A549 (cell line): ENCODE measurements around the gene ANKRD33B. TPM values are rescaled to one million over a fixed set of nuclear protein-coding genes. Genes with fewer than 3 reads are reported as not detected.
"Not testable (repeated sequence)": the region's sequence is repeated elsewhere in the genome, so short reads cannot be mapped to it uniquely, and the experiment has no call there.

Source experiments
- ATAC-seq, 2 experiments: fragments of 200-7000 bp in 1 of 2; fragments of >200 bp in 1 of 2; cut with Nextera tagmentation in 1 of 2; cut with Tn5 transposase in 1 of 2; 3 replicates each; pipeline versions ENCODE4 v1.8.0 to v1.9.1; 2018 to 2020; ENCODE audit warnings: mild to moderate bottlenecking in 1 of 2, moderate library complexity in 1 of 2
- CTCF ChIA-PET: fragments of 300-600 bp; sonication (Branson Sonifier 250); formaldehyde crosslinking; extraction: SDS; loops from one replicate; lab custom pipeline; 2021; ENCODE audit warnings: antibody characterized with exemption, inconsistent platforms; lab: Yijun Ruan, JAX
- POLR2A ChIA-PET: fragments of 350-600 bp; formaldehyde crosslinking; extraction: SDS; loops from one replicate; lab custom pipeline; 2021; ENCODE audit warnings: antibody characterized with exemption, inconsistent platforms; lab: Yijun Ruan, JAX
- DNase-seq, 2 experiments: peaks; one replicate each; pipeline versions ENCODE4 v3.0.0 to v3.0.0-alpha.2; 2011 to 2016; ENCODE audit warnings: low read depth in 1 of 2, low spot score in 1 of 2
- FAIRE-seq: peaks from 2 replicates; lab custom pipeline; 2011; peaks lifted over from hg19 to GRCh38; lab: Jason Lieb, UNC
- H3K27ac ChIP-seq, 2 experiments: fragments of >200 bp; sonication (Bioruptor Twin); formaldehyde crosslinking; 3 replicates each; pipeline ENCODE4 v1.5.1; 2016 to 2017
- H3K4me1 ChIP-seq: fragments of >200 bp; sonication (Bioruptor Twin); formaldehyde crosslinking; 3 replicates; pipeline ENCODE4 v1.6.1; 2016
- H3K4me2 ChIP-seq: fragments of >200 bp; sonication (Bioruptor Twin); formaldehyde crosslinking; 3 replicates; pipeline ENCODE4 v1.6.1; 2016
- H3K4me3 ChIP-seq: fragments of >200 bp; sonication (Bioruptor Twin); formaldehyde crosslinking; 3 replicates; pipeline ENCODE4 v1.5.1; 2016
- H3K9me3 ChIP-seq: fragments of >200 bp; sonication (Bioruptor Twin); formaldehyde crosslinking; 3 replicates; pipeline ENCODE4 v1.6.1; 2016
- BCL3 ChIP-seq: fragments of >200 bp; sonication (Bioruptor Twin); formaldehyde crosslinking; IDR thresholded peaks from 3 replicates; pipeline ENCODE4 v1.6.1; 2016
- CTCF ChIP-seq: fragments of >200 bp; sonication (Bioruptor Twin); formaldehyde crosslinking; IDR thresholded peaks from 3 replicates; pipeline ENCODE4 v1.5.1; 2016
- EHMT2 ChIP-seq: fragments of 200-600 bp; sonication (generic); IDR thresholded peaks from 2 replicates; pipeline ENCODE4 v1.6.1; 2016; ENCODE audit warnings: antibody characterized with exemption, low read depth, mild to moderate bottlenecking, moderate library complexity
- ELK1 ChIP-seq: fragments of 150-350 bp; IDR thresholded peaks from 2 replicates; pipeline ENCODE4 v1.6.1; 2014; ENCODE audit warnings: low read depth, mild to moderate bottlenecking, low read length
- HDAC2 ChIP-seq: fragments of 200-600 bp; sonication (generic); IDR thresholded peaks from 2 replicates; pipeline ENCODE4 v1.6.1; 2016
- HMGXB4 ChIP-seq: fragments of 250-450 bp; sonication (Bioruptor Pico); IDR thresholded peaks from 2 replicates; pipeline ENCODE4 v1.5.0; 2021; ENCODE audit warnings: mild to moderate bottlenecking, moderate library complexity, borderline replicate concordance
- MAFK ChIP-seq: fragments of 450-650 bp; IDR thresholded peaks from 2 replicates; pipeline ENCODE4 v1.6.1; 2014; ENCODE audit not compliant: partially characterized antibody
- MAX ChIP-seq: IDR thresholded peaks from 2 replicates; pipeline ENCODE4 v1.6.1; 2012
- MAZ ChIP-seq: fragments of 150-350 bp; IDR thresholded peaks from 2 replicates; pipeline ENCODE4 v1.6.1; 2014; ENCODE audit warnings: antibody characterized with exemption, low read depth, low read length, borderline replicate concordance
- NPAS2 ChIP-seq: fragments of 250-450 bp; sonication (Bioruptor Pico); IDR thresholded peaks from 2 replicates; pipeline ENCODE4 v1.8.0; 2022; ENCODE audit warnings: mild to moderate bottlenecking, moderate library complexity, borderline replicate concordance
- POLR2A ChIP-seq: IDR thresholded peaks from 2 replicates; pipeline ENCODE4 v1.6.1; 2012; ENCODE audit warnings: mild to moderate bottlenecking, low read length
- RNF2 ChIP-seq: fragments of 200-600 bp; sonication (generic); IDR thresholded peaks from 2 replicates; pipeline ENCODE4 v1.6.1; 2016; ENCODE audit warnings: low read depth, mild to moderate bottlenecking, antibody characterized with exemption, moderate library complexity, borderline replicate concordance
- TFCP2L1 ChIP-seq: fragments of 250-450 bp; sonication (Bioruptor Pico); IDR thresholded peaks from 2 replicates; pipeline ENCODE4 v1.5.0; 2021; ENCODE audit warnings: mild to moderate bottlenecking
- USF2 ChIP-seq: fragments of 450-650 bp; IDR thresholded peaks from 2 replicates; pipeline ENCODE4 v1.6.1; 2014; ENCODE audit warnings: antibody characterized with exemption
- ZFP36 ChIP-seq: fragments of 450-650 bp; IDR thresholded peaks from 2 replicates; pipeline ENCODE4 v1.6.1; 2014; ENCODE audit warnings: borderline replicate concordance; ENCODE audit not compliant: partially characterized antibody
- ZSCAN20 ChIP-seq: fragments of 250-450 bp; sonication (Bioruptor Pico); IDR thresholded peaks from 2 replicates; pipeline ENCODE4 v1.8.0; 2022; ENCODE audit warnings: mild to moderate bottlenecking, moderate library complexity
- WGBS: methylation state at CpG from one replicate; pipeline ENCODE4 v1.1.6; 2017; ENCODE audit errors: missing lambda C conversion rate; 5-methylcytosine and 5-hydroxymethylcytosine counted together
- polyA plus RNA-seq, 4 experiments: library from polyadenylated mRNA; depleted of rRNA in 3 of 4; stranded (reverse); fragments of >200 nt; fragmentation: RNase III in 1 of 4; extraction: RNeasy Plus Mini Kit Qiagen cat#74134 plus additional on column Dnase treatment in 1 of 4; gene quantifications; 2 replicates in 3 of 4; 3 replicates in 1 of 4; pipeline ENCODE4 v1.2.3, GENCODE V29; 2011 to 2017

The ANKRD33B gene
- polyA plus RNA-seq, 2 of the 4 experiments (the other 2 are of a cell fraction): 4.0 to 6.9 TPM

- FAIRE-seq: no peak
- TF ChIP-seq CTCF: no peak
- no peak for TF ChIP-seq MAX
- TF ChIP-seq, all 56 proteins: peak for 0
- Histone ChIP-seq H3K4me2 (no peak overlapping the region), H3K4me1 (peaks cover 19% of the 10 kb centered on the region), H3K27ac (no peak overlapping the region), H3K9me3 (no peaks in the 10 kb centered on the region), H3K4me3 (no peak overlapping the region)
- POLR2A ChIA-PET: no interaction called here
- no peak for DNase-seq
- CTCF ChIA-PET: interaction anchor here (1.0 to 23.2 kb wide), 13 partner anchors 12 to 178 kb away, joined by 3 to 479 read pairs (median 14); no protein-coding TSS in a partner anchor
- 87% methylated on average over 5 of the region's 5 CpGs for WGBS
- ATAC-seq: no peak
Measured at GRCh38 chr5:10629682-10630081, 65.8 kb downstream of the ANKRD33B start.

- DNase-seq: no peak
- no peak for ATAC-seq
- H3K9me3 ChIP-seq: no peaks in the 10 kb centered on the region
- ChIA-PET CTCF (interaction anchor here (1.0 to 23.2 kb wide), 6 partner anchors 22 to 179 kb away, joined by 3 to 479 read pairs (median 16); no protein-coding TSS in a partner anchor), POLR2A (no interaction called here)
- H3K4me1 ChIP-seq: peaks cover 19% of the 10 kb centered on the region
- 95% methylated on average over 5 of the region's 5 CpGs for WGBS
- no peak for FAIRE-seq
- no peak for TF ChIP-seq MAX
- no peak for TF ChIP-seq MAZ
- no peak overlapping the region for H3K27ac ChIP-seq
- H3K4me3 ChIP-seq: no peak overlapping the region
- no peak overlapping the region for H3K4me2 ChIP-seq
Measured at GRCh38 chr5:10630126-10630525, 66.3 kb downstream of the ANKRD33B start.

GRCh38 chr5:10630744-10631143 lies 66.9 kb downstream of the ANKRD33B start:
- H3K4me2 ChIP-seq, H3K27ac ChIP-seq, H3K4me3 ChIP-seq, CTCF ChIA-PET, H3K9me3 ChIP-seq, FAIRE-seq, DNase-seq, POLR2A ChIA-PET, ATAC-seq: not testable (repeated sequence)
- WGBS: 80% methylated on average over 4 of the region's 4 CpGs
- peaks cover 19% of the 10 kb centered on the region for H3K4me1 ChIP-seq

- POLR2A ChIA-PET: no interaction called here
- TF ChIP-seq HDAC2 (no peak), ELK1 (no peak), HMGXB4 (CRISPR knock-in tag) (no peak), NPAS2 (no peak), RNF2 (no peak), MAFK (no peak), BCL3 (no peak), POLR2A (no peak), ZFP36 (no peak), TFCP2L1 (CRISPR knock-in tag) (no peak), ZSCAN20 (CRISPR knock-in tag) (no peak), EHMT2 (no peak), USF2 (no peak)
- Histone ChIP-seq H3K4me1 (peaks cover 15% of the 10 kb centered on the region), H3K4me2 (no peak overlapping the region), H3K27ac (no peak overlapping the region), H3K4me3 (no peak overlapping the region), H3K9me3 (no peaks in the 10 kb centered on the region)
- WGBS: 95% methylated on average over 18 of the region's 18 CpGs
- no peak for FAIRE-seq
- ATAC-seq: no peak
- no peak for DNase-seq
- CTCF ChIA-PET: interaction anchor here (0.6 to 1.4 kb wide), 3 partner anchors 12 to 415 kb away, joined by 3 to 7 read pairs (median 5); no protein-coding TSS in a partner anchor
Measured at GRCh38 chr5:10631316-10631996, 67.6 kb downstream of the ANKRD33B start.
